CD4-positive, alpha-beta T cell (primary cell): Measurements from ENCODE around the gene ELANE. TPM values are rescaled to one million over a fixed set of nuclear protein-coding genes. Genes with fewer than 3 reads are reported as not detected.

ENCODE experiments used
- ATAC-seq: fragments of 200-7000 bp; cut with Tn5 transposase; one replicate; pipeline ENCODE4 v1.10.0; 2022; ENCODE audit warnings: mild to moderate bottlenecking; ENCODE audit not compliant: poor library complexity
- CTCF ChIA-PET: fragments of 350-600 bp; sonication (Branson Sonifier 250); formaldehyde crosslinking; loops from one replicate; lab custom pipeline; 2021; ENCODE audit warnings: antibody characterized with exemption, inconsistent platforms; lab: Charles Lee
- POLR2A ChIA-PET: fragments of 350-600 bp; sonication (Branson Sonifier 250); formaldehyde crosslinking; loops from one replicate; lab custom pipeline; 2021; ENCODE audit warnings: antibody characterized with exemption, inconsistent platforms; lab: Charles Lee
- DNase-seq, 14 experiments: peaks; one replicate each; pipeline ENCODE4 v3.0.0-alpha.2; 2013 to 2020; ENCODE audit warnings: mixed read lengths in 2 of 14
- H3K27ac ChIP-seq, 2 donors: one replicate each; pipeline versions ENCODE4 v1.5.1 to v1.7.0; 2013; ENCODE audit warnings: low read length in 2 of 2, low read depth in 1 of 2, mild to moderate bottlenecking in 1 of 2
- H3K27me3 ChIP-seq, 2 experiments: 1 replicate in 1 of 2; 2 replicates in 1 of 2; pipeline versions ENCODE4 v1.6.1 to v1.7.0; 2013; ENCODE audit warnings: low read length in 2 of 2, control low read depth in 1 of 2, mild to moderate bottlenecking in 1 of 2, moderate library complexity in 1 of 2; ENCODE audit not compliant: insufficient read depth in 2 of 2, control insufficient read depth in 1 of 2
- H3K36me3 ChIP-seq: one replicate; pipeline ENCODE4 v1.6.1; 2013; ENCODE audit warnings: low read length, control low read depth; ENCODE audit not compliant: insufficient read depth
- H3K4me1 ChIP-seq: one replicate; pipeline ENCODE4 v1.6.1; 2013; ENCODE audit warnings: low read length, control low read depth; ENCODE audit not compliant: insufficient read depth
- H3K4me3 ChIP-seq: one replicate; pipeline ENCODE4 v1.5.1; 2013; ENCODE audit warnings: mild to moderate bottlenecking, low read length, moderate library complexity
- H3K9me3 ChIP-seq, 2 experiments: 1 replicate in 1 of 2; 2 replicates in 1 of 2; pipeline versions ENCODE4 v1.6.1 to v1.7.0; 2013; ENCODE audit warnings: low read length in 2 of 2, mild to moderate bottlenecking in 2 of 2, control low read depth in 1 of 2, moderate library complexity in 1 of 2; ENCODE audit not compliant: control insufficient read depth in 1 of 2, insufficient read depth in 1 of 2
- H3K27ac Mint-ChIP-seq: one replicate; pipeline ENCODE4 v1.8.0; 2020; ENCODE audit warnings: mixed read lengths
- H3K27me3 Mint-ChIP-seq: one replicate; pipeline ENCODE4 v1.8.0; 2021; ENCODE audit warnings: mixed read lengths
- H3K36me3 Mint-ChIP-seq: one replicate; pipeline ENCODE4 v1.8.0; 2021; ENCODE audit warnings: low read depth, mixed read lengths
- H3K4me1 Mint-ChIP-seq: one replicate; pipeline ENCODE4 v1.8.0; 2021; ENCODE audit warnings: low read depth, mixed read lengths
- H3K4me3 Mint-ChIP-seq: one replicate; pipeline ENCODE4 v1.8.0; 2020; ENCODE audit warnings: mild to moderate bottlenecking, mixed read lengths
- H3K9me3 Mint-ChIP-seq: one replicate; pipeline ENCODE4 v1.8.0; 2020; ENCODE audit warnings: mixed read lengths
- intact Hi-C, 2 experiments: fragments of 100-400 bp; cut with DNase I in 1 of 2; cut with micrococcal nuclease in 1 of 2; formaldehyde crosslinking; loops; one replicate each; pipeline versions ENCODE4 v1.15.1 to v1.9.0; 2023 to 2025; cut with DNase I, micrococcal nuclease
- total RNA-seq, 174 experiments: library from RNA in 2 of 174; stranded (reverse) in 2 of 174; gene quantifications; one replicate each; pipeline ENCODE4 v1.2.3 and lab custom pipeline; 2021 to 2026
- TF ChIP-seq, protein P1 (sequence below): fragments of 200-600 bp; IDR thresholded peaks from one replicate; pipeline ENCODE4 v1.8.0; 2022; ENCODE audit warnings: antibody characterized with exemption, mild to moderate bottlenecking

ELANE gene
- total RNA-seq, 2 experiments from 2014 or later, result not detected

DNA sequence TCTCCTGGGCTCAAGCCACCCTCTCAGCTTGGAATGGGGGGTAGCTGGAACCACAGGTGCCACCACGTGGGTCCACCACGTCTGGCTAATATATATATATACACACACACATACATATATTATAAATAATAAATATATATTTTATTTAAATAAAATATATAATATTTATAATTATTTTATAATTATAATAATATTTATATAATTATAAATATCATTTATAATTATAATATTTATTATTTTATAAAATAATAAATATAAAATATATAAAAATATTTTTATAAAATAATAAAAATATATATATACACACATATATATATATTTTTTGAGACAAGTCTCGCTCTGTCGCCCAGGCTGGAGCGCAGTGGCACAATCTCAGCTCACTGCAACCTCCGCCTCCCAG is 2.4 kb downstream of the ELANE start:
- DNase-seq, result no peak
- Mint-ChIP-seq H3K36me3 (no peaks in the 10 kb centered on the region), H3K4me3 (no peak overlapping the region), H3K4me1 (no peaks in the 10 kb centered on the region), H3K27me3 (peaks cover 22% of the 10 kb centered on the region), H3K27ac (no peak overlapping the region), H3K9me3 (no peaks in the 10 kb centered on the region)
- ChIA-PET POLR2A (no interaction called here), CTCF (interaction anchor here (1.1 kb wide), 1 partner anchor 173 kb away, joined by 3 read pairs; no protein-coding TSS in a partner anchor)
- H3K27me3 ChIP-seq, result peaks cover 24 to 37% of the 10 kb centered on the region in 2 experiments
- TF ChIP-seq, protein P1, sequence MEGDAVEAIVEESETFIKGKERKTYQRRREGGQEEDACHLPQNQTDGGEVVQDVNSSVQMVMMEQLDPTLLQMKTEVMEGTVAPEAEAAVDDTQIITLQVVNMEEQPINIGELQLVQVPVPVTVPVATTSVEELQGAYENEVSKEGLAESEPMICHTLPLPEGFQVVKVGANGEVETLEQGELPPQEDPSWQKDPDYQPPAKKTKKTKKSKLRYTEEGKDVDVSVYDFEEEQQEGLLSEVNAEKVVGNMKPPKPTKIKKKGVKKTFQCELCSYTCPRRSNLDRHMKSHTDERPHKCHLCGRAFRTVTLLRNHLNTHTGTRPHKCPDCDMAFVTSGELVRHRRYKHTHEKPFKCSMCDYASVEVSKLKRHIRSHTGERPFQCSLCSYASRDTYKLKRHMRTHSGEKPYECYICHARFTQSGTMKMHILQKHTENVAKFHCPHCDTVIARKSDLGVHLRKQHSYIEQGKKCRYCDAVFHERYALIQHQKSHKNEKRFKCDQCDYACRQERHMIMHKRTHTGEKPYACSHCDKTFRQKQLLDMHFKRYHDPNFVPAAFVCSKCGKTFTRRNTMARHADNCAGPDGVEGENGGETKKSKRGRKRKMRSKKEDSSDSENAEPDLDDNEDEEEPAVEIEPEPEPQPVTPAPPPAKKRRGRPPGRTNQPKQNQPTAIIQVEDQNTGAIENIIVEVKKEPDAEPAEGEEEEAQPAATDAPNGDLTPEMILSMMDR, result no peak
- H3K4me3 ChIP-seq, result no peak overlapping the region
- intact Hi-C loops, result no loop called here
- H3K4me1 ChIP-seq, result peaks cover 12% of the 10 kb centered on the region
- H3K27ac ChIP-seq, result no peak overlapping the region
- H3K9me3 ChIP-seq, result peaks cover 0 to 5% of the 10 kb centered on the region in 2 experiments
- no peak for ATAC-seq
- H3K36me3 ChIP-seq, result no peaks in the 10 kb centered on the region

- TF ChIP-seq, protein P1, result no peak
- intact Hi-C loops, result no loop called here
- H3K4me3 Mint-ChIP-seq, result no peak overlapping the region
- no peak overlapping the region for H3K27ac ChIP-seq
- H3K27ac Mint-ChIP-seq, result no peak overlapping the region
- POLR2A ChIA-PET, result no interaction called here
- no peaks in the 10 kb centered on the region for H3K4me1 Mint-ChIP-seq
- no peaks in the 10 kb centered on the region for H3K36me3 ChIP-seq
- ATAC-seq (no peak), DNase-seq (no peak)
- H3K27me3 Mint-ChIP-seq, result peaks cover 17% of the 10 kb centered on the region
- peaks cover 18% of the 10 kb centered on the region for H3K4me1 ChIP-seq
- peaks cover 0 to 7% of the 10 kb centered on the region in 2 experiments for H3K9me3 ChIP-seq
- H3K4me3 ChIP-seq, result no peak overlapping the region
- no peaks in the 10 kb centered on the region for H3K9me3 Mint-ChIP-seq
- no peaks in the 10 kb centered on the region for H3K36me3 Mint-ChIP-seq
- H3K27me3 ChIP-seq, result peaks cover 28 to 37% of the 10 kb centered on the region in 2 experiments
- CTCF ChIA-PET, result interaction anchor here (1.1 kb wide), 1 partner anchor 172 kb away, joined by 3 read pairs; no protein-coding TSS in a partner anchor
Observed at GRCh38 chr19:855142-855541, 3.0 kb downstream of the ELANE start.

- Histone ChIP-seq H3K4me1 (peaks cover 21% of the 10 kb centered on the region), H3K36me3 (no peaks in the 10 kb centered on the region), H3K27me3 (peaks cover 25 to 32% of the 10 kb centered on the region in 2 experiments), H3K9me3 (peaks cover 0 to 7% of the 10 kb centered on the region in 2 experiments), H3K27ac (no peak overlapping the region), H3K4me3 (no peak overlapping the region)
- Mint-ChIP-seq H3K9me3 (no peaks in the 10 kb centered on the region), H3K36me3 (no peaks in the 10 kb centered on the region), H3K27me3 (peaks cover 13% of the 10 kb centered on the region), H3K4me3 (no peak overlapping the region), H3K4me1 (no peaks in the 10 kb centered on the region), H3K27ac (no peak overlapping the region)
- TF ChIP-seq, protein P1, result no peak
- peak in 1 of 14 experiments; percentile 37 for DNase-seq
- CTCF ChIA-PET, result interaction anchor here (2.1 kb wide), 1 partner anchor 128 kb away, joined by 5 read pairs; the partner anchor contains the start of gene WDR18
- intact Hi-C loops, result no loop called here
- POLR2A ChIA-PET, result interaction anchor here (0.8 kb wide), 1 partner anchor 58 kb away, joined by 4 read pairs; no protein-coding TSS in a partner anchor
- ATAC-seq, result no peak
Observed at GRCh38 chr19:855566-856120, 3.5 kb downstream of the ELANE start.
